ENCODE results near the gene RXRG.

DNA sequence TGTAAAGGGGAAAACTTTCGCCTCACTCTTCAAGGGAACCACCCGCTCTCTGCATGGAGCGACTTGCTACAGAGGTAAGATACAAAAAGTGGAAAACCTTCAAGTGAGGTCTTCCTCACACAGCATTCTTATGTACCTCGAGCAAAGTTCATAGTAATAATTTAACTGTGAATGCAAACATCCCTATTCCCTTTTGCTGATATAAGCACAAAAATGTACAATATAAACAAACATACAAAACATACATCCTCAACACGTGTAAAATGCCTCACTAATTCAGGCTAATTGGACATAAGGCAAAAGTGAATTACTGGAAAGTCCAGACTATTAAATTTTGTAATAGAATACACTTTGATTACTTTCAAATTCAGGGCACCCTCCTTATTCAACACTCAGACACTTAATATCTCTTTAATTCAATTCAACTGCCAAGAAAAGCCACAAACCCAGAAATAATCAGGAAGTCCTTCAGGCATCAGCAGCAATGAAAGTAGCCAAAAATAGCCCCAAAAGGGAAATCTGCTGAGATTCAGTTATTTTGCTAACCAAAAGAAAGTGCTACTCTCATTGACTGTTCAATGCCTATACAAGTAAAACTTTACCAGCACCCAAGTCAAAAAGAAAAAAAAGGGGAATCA, 73.2 kb downstream of the RXRG start:
- TF ChIP-seq, protein P1, sequence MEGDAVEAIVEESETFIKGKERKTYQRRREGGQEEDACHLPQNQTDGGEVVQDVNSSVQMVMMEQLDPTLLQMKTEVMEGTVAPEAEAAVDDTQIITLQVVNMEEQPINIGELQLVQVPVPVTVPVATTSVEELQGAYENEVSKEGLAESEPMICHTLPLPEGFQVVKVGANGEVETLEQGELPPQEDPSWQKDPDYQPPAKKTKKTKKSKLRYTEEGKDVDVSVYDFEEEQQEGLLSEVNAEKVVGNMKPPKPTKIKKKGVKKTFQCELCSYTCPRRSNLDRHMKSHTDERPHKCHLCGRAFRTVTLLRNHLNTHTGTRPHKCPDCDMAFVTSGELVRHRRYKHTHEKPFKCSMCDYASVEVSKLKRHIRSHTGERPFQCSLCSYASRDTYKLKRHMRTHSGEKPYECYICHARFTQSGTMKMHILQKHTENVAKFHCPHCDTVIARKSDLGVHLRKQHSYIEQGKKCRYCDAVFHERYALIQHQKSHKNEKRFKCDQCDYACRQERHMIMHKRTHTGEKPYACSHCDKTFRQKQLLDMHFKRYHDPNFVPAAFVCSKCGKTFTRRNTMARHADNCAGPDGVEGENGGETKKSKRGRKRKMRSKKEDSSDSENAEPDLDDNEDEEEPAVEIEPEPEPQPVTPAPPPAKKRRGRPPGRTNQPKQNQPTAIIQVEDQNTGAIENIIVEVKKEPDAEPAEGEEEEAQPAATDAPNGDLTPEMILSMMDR (IDR thresholded peaks at IDR 0.05; ENCODE audit: insufficient read depth, low read depth, low read length) = no peak
- no peak for TF ChIP-seq EZH2 (IDR thresholded peaks at IDR 0.05; ENCODE audit: insufficient read depth, low read length)
